Breast epithelium (tissue), 4 donors: ENCODE measurements around the gene TMEM231. TPM values are rescaled to one million over a fixed set of nuclear protein-coding genes. Genes with fewer than 3 reads are reported as not detected.

Experiments
- DNase-seq, 2 donors: peaks; one replicate each; pipeline ENCODE4 v3.0.0-alpha.2; 2019; ENCODE audit warnings: low spot score in 2 of 2
- H3K27ac ChIP-seq, 2 donors: fragments of 200-600 bp; sonication (generic) in 1 of 2; one replicate each; pipeline ENCODE4 v1.5.1; 2016 to 2019; ENCODE audit warnings: mild to moderate bottlenecking in 1 of 2
- H3K27me3 ChIP-seq, 2 donors: fragments of 200-600 bp; sonication (generic) in 1 of 2; one replicate each; pipeline versions ENCODE4 v1.5.1 to v1.6.0; 2017 to 2019; ENCODE audit warnings: control low read depth in 1 of 2, mild to moderate bottlenecking in 1 of 2
- H3K36me3 ChIP-seq: fragments of 200-600 bp; one replicate; pipeline ENCODE4 v1.5.1; 2019
- H3K4me1 ChIP-seq, 2 donors: fragments of 200-600 bp; sonication (generic); one replicate each; pipeline ENCODE4 v1.5.1; 2016 to 2019; ENCODE audit warnings: control low read depth in 1 of 2
- H3K4me3 ChIP-seq, 3 donors: fragments of 200-600 bp; sonication (generic); 1 replicate in 2 of 3; 2 replicates in 1 of 3; pipeline ENCODE4 v1.5.1; 2016 to 2019; ENCODE audit warnings: mild to moderate bottlenecking in 3 of 3, moderate library complexity in 2 of 3
- H3K9me3 ChIP-seq, 2 donors: fragments of 200-600 bp; sonication (generic) in 1 of 2; one replicate each; pipeline ENCODE4 v1.5.1; 2016 to 2019; ENCODE audit warnings: control low read depth in 1 of 2
- POLR2A ChIP-seq: fragments of 450-650 bp; IDR thresholded peaks from one replicate; pipeline ENCODE4 v1.6.1; 2016; ENCODE audit warnings: antibody characterized with exemption, mild to moderate bottlenecking, moderate library complexity
- POLR2AphosphoS5 ChIP-seq, 3 donors: sonication (generic); formaldehyde crosslinking; IDR thresholded peaks; one replicate each; pipeline ENCODE4 v1.6.1; 2017; ENCODE audit warnings: antibody characterized with exemption in 3 of 3
- intact Hi-C: fragments of 100-400 bp; cut with DNase I; formaldehyde crosslinking; loops from one replicate; pipeline ENCODE4 v1.15.1; 2023; ENCODE audit warnings: low total_unique reads
- total RNA-seq, 3 donors: library from RNA; depleted of rRNA; stranded (reverse); fragments of >200 nt; gene quantifications; one replicate each; pipeline ENCODE4 v1.1.0, GENCODE V29; 2016
- TF ChIP-seq, protein P1 (sequence below), 3 donors: fragments of 450-650 bp; IDR thresholded peaks; one replicate each; pipeline ENCODE4 v1.5.1; 2016 to 2017; ENCODE audit warnings: antibody characterized with exemption in 3 of 3, mild to moderate bottlenecking in 3 of 3, moderate library complexity in 3 of 3

The TMEM231 gene
- total RNA-seq, 3 donors from 2014 or later: 6.6 to 9.8 (median 7.0) TPM

DNA sequence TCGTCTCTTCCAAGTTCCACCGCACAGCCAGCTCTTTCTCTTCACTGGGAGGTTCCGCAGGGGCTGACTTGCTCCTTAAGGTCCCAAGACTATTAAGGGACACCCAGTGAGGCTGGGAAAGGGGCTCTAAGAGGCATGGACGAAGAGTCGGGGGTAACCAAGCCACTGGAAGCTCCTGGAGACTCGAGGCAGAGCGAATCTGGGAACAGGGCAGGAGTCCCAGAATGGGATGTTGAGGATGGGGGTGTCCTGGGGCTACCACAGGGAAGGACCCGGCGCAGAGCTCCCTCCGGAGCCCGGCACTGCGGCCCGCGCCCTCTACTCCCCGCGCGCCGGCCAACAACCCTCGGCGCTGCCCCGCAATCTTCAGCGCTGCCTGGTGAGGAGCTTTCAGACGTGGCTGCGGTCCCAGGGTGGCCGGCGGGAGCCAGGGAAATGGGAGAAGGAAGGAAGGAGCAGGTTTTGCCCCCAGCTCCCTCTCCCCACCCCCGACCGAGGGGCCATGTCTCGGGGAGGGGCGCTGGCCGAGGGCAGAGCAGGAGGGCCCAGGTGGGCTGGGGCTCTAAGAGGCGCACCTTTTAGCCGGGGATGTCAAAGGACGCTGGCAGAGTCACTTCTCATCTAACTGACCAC, 20.7 kb downstream of the TMEM231 start:
- Histone ChIP-seq H3K27ac (no peak overlapping the region), H3K4me1 (no peaks in the 10 kb centered on the region), H3K27me3 (no peaks in the 10 kb centered on the region), H3K36me3 (no peaks in the 10 kb centered on the region), H3K4me3 (no peak overlapping the region), H3K9me3 (no peaks in the 10 kb centered on the region)
- intact Hi-C loops: no loop called here
- no peak for DNase-seq
- TF ChIP-seq POLR2A (no peak), POLR2AphosphoS5 (IDR thresholded peaks at IDR 0.05) (no peak)
- TF ChIP-seq, protein P1, sequence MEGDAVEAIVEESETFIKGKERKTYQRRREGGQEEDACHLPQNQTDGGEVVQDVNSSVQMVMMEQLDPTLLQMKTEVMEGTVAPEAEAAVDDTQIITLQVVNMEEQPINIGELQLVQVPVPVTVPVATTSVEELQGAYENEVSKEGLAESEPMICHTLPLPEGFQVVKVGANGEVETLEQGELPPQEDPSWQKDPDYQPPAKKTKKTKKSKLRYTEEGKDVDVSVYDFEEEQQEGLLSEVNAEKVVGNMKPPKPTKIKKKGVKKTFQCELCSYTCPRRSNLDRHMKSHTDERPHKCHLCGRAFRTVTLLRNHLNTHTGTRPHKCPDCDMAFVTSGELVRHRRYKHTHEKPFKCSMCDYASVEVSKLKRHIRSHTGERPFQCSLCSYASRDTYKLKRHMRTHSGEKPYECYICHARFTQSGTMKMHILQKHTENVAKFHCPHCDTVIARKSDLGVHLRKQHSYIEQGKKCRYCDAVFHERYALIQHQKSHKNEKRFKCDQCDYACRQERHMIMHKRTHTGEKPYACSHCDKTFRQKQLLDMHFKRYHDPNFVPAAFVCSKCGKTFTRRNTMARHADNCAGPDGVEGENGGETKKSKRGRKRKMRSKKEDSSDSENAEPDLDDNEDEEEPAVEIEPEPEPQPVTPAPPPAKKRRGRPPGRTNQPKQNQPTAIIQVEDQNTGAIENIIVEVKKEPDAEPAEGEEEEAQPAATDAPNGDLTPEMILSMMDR (IDR thresholded peaks at IDR 0.05): no peak

DNA sequence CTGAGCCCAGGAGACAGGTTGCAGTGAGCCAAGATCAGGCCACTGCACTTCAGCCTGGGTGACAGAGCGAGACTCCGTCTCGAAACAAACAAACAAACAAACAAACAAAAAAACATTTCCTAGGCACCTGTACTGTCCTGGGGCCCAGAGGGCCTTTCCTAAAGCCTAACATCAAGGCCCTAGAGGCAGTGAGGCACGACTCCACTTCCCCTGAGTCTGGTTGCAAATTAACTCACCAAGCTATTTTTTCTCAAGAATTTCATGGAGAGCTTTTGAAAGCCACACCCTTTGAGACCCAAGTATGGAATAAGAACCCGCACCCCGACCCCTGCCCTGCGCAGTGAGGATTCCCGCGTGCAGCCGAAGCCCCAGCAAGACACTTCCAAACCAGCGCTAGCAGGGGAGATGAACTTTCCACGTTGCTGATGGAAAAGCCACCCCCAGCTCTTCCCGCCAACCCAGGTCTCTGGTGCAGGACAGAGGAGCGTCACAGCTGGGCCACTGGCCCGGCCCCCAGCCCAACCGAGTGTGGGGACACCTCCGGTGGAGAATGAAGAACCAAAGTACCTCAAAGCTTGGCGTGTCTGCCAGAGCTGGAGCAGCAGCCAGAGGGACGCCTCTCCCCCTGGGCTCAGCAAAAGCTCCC, 21.4 kb downstream of the TMEM231 start:
- no peak for TF ChIP-seq POLR2A
- TF ChIP-seq, protein P1 (IDR thresholded peaks at IDR 0.05): no peak
- TF ChIP-seq POLR2AphosphoS5 (IDR thresholded peaks at IDR 0.05): no peak
- Histone ChIP-seq H3K27ac (no peak overlapping the region), H3K4me1 (no peaks in the 10 kb centered on the region), H3K9me3 (no peaks in the 10 kb centered on the region), H3K27me3 (no peaks in the 10 kb centered on the region), H3K36me3 (no peaks in the 10 kb centered on the region), H3K4me3 (no peak overlapping the region)
- intact Hi-C loops: no loop called here
- DNase-seq: no peak

DNA sequence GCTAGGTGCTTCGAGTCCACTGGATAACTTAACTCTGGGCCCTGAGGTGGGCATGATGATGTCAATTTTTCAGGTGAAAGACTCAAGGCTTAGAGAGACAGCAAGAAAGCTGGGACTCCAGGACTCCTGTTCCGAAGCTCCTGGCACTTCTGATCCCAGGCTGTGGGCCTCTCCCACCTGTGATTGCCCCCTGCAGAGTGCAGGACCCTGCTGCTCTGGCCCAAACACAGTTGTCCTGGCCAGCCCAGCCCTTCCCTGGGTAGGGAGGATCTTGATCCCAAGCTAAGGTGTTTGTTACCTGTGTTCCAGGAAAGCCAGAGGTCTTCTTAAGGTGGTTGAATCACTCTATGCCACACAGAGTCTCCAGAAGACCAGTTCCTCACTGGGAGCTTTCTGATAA, 23.3 kb downstream of the TMEM231 start:
- no peaks in the 10 kb centered on the region for H3K4me1 ChIP-seq
- H3K9me3 ChIP-seq: no peaks in the 10 kb centered on the region
- TF ChIP-seq POLR2A (no peak), POLR2AphosphoS5 (IDR thresholded peaks at IDR 0.05) (no peak)
- TF ChIP-seq, protein P1 (IDR thresholded peaks at IDR 0.05): no peak
- intact Hi-C loops: no loop called here
- no peak overlapping the region for H3K4me3 ChIP-seq
- no peaks in the 10 kb centered on the region for H3K27me3 ChIP-seq
- no peak overlapping the region for H3K27ac ChIP-seq
- DNase-seq: no peak
- no peaks in the 10 kb centered on the region for H3K36me3 ChIP-seq

DNA sequence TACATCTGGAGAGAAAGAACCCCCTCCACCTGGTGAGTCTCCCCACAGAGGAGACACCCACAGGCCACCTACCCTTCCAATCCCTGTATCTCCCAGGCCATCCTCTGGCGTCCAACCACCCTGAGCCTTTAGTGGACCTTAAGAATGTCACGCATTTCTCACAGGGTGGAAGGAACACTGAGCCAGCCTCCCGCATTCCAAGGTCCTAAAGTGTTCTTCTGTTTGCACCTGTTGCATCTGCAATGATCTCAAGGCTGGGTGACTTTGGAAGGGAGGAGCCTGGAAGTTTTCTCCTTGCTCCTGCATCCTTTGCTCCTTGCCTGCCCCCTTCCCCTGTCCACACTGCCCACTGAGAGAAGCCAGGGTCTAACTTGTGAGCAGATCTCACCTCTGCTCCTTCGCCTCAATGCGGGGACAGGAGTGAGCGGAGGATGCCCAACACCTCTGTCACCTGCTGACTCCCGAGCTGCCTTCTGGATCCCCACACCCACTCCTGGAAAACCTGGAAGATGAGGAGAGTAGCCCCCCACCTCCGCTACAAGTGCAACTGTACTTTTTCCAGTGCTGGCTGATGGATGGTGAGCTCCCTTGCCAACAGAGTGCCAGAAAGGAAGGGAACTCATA, 23.8 kb downstream of the TMEM231 start:
- no peak overlapping the region for H3K27ac ChIP-seq
- H3K27me3 ChIP-seq: no peaks in the 10 kb centered on the region
- no peaks in the 10 kb centered on the region for H3K9me3 ChIP-seq
- TF ChIP-seq POLR2A: no peak
- no peak for TF ChIP-seq POLR2AphosphoS5 (IDR thresholded peaks at IDR 0.05)
- TF ChIP-seq, protein P1 (IDR thresholded peaks at IDR 0.05): no peak
- DNase-seq: no peak
- H3K36me3 ChIP-seq: no peaks in the 10 kb centered on the region
- intact Hi-C loops: no loop called here
- no peak overlapping the region for H3K4me3 ChIP-seq
- H3K4me1 ChIP-seq: no peaks in the 10 kb centered on the region

- TF ChIP-seq POLR2A (no peak), POLR2AphosphoS5 (IDR thresholded peaks at IDR 0.05) (no peak)
- TF ChIP-seq, protein P1 (IDR thresholded peaks at IDR 0.05): no peak
- Histone ChIP-seq H3K36me3 (no peaks in the 10 kb centered on the region), H3K4me1 (no peaks in the 10 kb centered on the region), H3K27me3 (no peaks in the 10 kb centered on the region), H3K27ac (no peak overlapping the region), H3K4me3 (no peak overlapping the region), H3K9me3 (no peaks in the 10 kb centered on the region)
- intact Hi-C loops: no loop called here
- DNase-seq: no peak
Observed at GRCh38 chr16:75529959-75530358, 26.1 kb downstream of the TMEM231 start.
